ENCODE data around the gene PRR23C. TPM values are rescaled to one million over a fixed set of nuclear protein-coding genes. Genes with fewer than 3 reads are reported as not detected.

PRR23C gene
- total RNA-seq (2021; ENCODE audit: unreplicated experiment) (not detected), Bru-seq, nascent RNA (not detected), BruChase-seq, experiment 1, labeled RNA remaining after a 6-hour chase (not detected), BruChase-seq, experiment 2, labeled RNA remaining after a 2-hour chase (not detected)
- polyA plus RNA-seq (2012): not detected in 2 replicates
- long read RNA-seq: 0 reads

- DNase-seq (ENCODE audit: low read depth, low spot score): no peak
- RAD21 ChIA-PET (ENCODE audit: low non-redundant PET in 1 of 2, low total read pairs in 2 of 2, uncharacterized antibody in 2 of 2, unreplicated experiment in 2 of 2): no interaction called here
These were observed at the start of gene PRR23C for GRCh38 chr3:139044366-139045210. TSS of gene PRR23C (minus strand) at chr3:139044892. CDS start at chr3:139044620, 272 bp downstream.

GRCh38 chr3:139093840-139094239 lies 49.1 kb upstream of the PRR23C start:
- BruUV-seq (replicated peaks): no TSS peak
- POLR2A ChIA-PET: no interaction called here

More at GRCh38 chr3:139044366-139045210, at the start of gene PRR23C:
- Histone ChIP-seq H3K4me3 (replicated peaks in 1 of 2; ENCODE audit: low read depth in 1 of 2, low read length in 2 of 2) (no peak within 1 kb of the TSS), H3K9me3 (ENCODE audit: control insufficient read depth in 1 of 2, insufficient read depth in 1 of 2, low read depth in 1 of 2, low read length in 2 of 2) (no peaks in the 10 kb centered on the region), H3K9me2 (ENCODE audit: insufficient read depth) (no peaks in the 10 kb centered on the region), H4K20me1 (ENCODE audit: insufficient read depth) (no peaks in the 10 kb centered on the region), H3K27ac (ENCODE audit: low read depth, low read length) (no peak within 1 kb of the TSS), H2AFZ (ENCODE audit: low read depth, low read length, poor library complexity, severe bottlenecking) (no peak within 1 kb of the TSS), H3K4me1 (ENCODE audit: control insufficient read depth in 1 of 2, insufficient read depth in 2 of 2, low read length in 2 of 2) (no peaks in the 10 kb centered on the region), H3K36me3 (ENCODE audit: control insufficient read depth in 1 of 2, insufficient read depth in 2 of 2, low read length in 2 of 2) (no peaks in the 10 kb centered on the region), H3K9ac (ENCODE audit: low read length) (no peak within 1 kb of the TSS), H3K4me2 (ENCODE audit: low read length) (no peak within 1 kb of the TSS), H3K79me2 (ENCODE audit: insufficient read depth, low read length) (no peaks in the 10 kb centered on the region), H3K27me3 (ENCODE audit: insufficient read depth, low read length) (no peaks in the 10 kb centered on the region)
- TF ChIP-seq JUND (IDR thresholded peaks at IDR 0.05) (no peak), RAD21 (IDR thresholded peaks at IDR 0.05; ENCODE audit: low read depth) (no peak), MAX (IDR thresholded peaks at IDR 0.05) (no peak)
- intact Hi-C loops (cut with micrococcal nuclease): no loop called here
- POLR2A ChIA-PET: no interaction called here
- no peak; the same call in 1 of the 2 replicates for ATAC-seq
- CTCF ChIA-PET: no interaction called here
- no TSS peak for BruUV-seq (replicated peaks)

More at GRCh38 chr3:139093840-139094239, 49.1 kb upstream of the PRR23C start:
- Histone ChIP-seq H3K4me1 (ENCODE audit: control insufficient read depth in 1 of 2, insufficient read depth in 2 of 2, low read length in 2 of 2) (no peaks in the 10 kb centered on the region), H2AFZ (ENCODE audit: low read depth, low read length, poor library complexity, severe bottlenecking) (no peak overlapping the region), H3K4me2 (ENCODE audit: low read length) (no peak overlapping the region), H3K36me3 (ENCODE audit: control insufficient read depth in 1 of 2, insufficient read depth in 2 of 2, low read length in 2 of 2) (no peaks in the 10 kb centered on the region), H3K9me2 (ENCODE audit: insufficient read depth) (no peaks in the 10 kb centered on the region), H4K20me1 (ENCODE audit: insufficient read depth) (no peaks in the 10 kb centered on the region), H3K9me3 (ENCODE audit: control insufficient read depth in 1 of 2, insufficient read depth in 1 of 2, low read depth in 1 of 2, low read length in 2 of 2) (no peaks in the 10 kb centered on the region), H3K79me2 (ENCODE audit: insufficient read depth, low read length) (no peaks in the 10 kb centered on the region), H3K27me3 (ENCODE audit: insufficient read depth, low read length) (no peaks in the 10 kb centered on the region), H3K9ac (ENCODE audit: low read length) (no peak overlapping the region), H3K27ac (ENCODE audit: low read depth, low read length) (no peak overlapping the region), H3K4me3 (replicated peaks in 1 of 2; ENCODE audit: low read depth in 1 of 2, low read length in 2 of 2) (no peak overlapping the region)
- CTCF ChIA-PET: interaction anchor here (1.5 kb wide), 1 partner anchor 18 kb away, joined by 5 read pairs; no protein-coding TSS in a partner anchor
- no peak for ATAC-seq
- RAD21 ChIA-PET (ENCODE audit: low non-redundant PET in 1 of 2, low total read pairs in 2 of 2, uncharacterized antibody in 2 of 2, unreplicated experiment in 2 of 2): no interaction called here
- intact Hi-C loops (cut with micrococcal nuclease): no loop called here
- no peak for DNase-seq (ENCODE audit: low read depth, low spot score)
- TF ChIP-seq POLR2A (IDR thresholded peaks at IDR 0.05; ENCODE audit: borderline replicate concordance, extremely low read depth, insufficient read depth, insufficient read length): no peak
- TF ChIP-seq CBX3 (IDR thresholded peaks at IDR 0.05; ENCODE audit: low read depth): no peak
- TF ChIP-seq, protein P1, sequence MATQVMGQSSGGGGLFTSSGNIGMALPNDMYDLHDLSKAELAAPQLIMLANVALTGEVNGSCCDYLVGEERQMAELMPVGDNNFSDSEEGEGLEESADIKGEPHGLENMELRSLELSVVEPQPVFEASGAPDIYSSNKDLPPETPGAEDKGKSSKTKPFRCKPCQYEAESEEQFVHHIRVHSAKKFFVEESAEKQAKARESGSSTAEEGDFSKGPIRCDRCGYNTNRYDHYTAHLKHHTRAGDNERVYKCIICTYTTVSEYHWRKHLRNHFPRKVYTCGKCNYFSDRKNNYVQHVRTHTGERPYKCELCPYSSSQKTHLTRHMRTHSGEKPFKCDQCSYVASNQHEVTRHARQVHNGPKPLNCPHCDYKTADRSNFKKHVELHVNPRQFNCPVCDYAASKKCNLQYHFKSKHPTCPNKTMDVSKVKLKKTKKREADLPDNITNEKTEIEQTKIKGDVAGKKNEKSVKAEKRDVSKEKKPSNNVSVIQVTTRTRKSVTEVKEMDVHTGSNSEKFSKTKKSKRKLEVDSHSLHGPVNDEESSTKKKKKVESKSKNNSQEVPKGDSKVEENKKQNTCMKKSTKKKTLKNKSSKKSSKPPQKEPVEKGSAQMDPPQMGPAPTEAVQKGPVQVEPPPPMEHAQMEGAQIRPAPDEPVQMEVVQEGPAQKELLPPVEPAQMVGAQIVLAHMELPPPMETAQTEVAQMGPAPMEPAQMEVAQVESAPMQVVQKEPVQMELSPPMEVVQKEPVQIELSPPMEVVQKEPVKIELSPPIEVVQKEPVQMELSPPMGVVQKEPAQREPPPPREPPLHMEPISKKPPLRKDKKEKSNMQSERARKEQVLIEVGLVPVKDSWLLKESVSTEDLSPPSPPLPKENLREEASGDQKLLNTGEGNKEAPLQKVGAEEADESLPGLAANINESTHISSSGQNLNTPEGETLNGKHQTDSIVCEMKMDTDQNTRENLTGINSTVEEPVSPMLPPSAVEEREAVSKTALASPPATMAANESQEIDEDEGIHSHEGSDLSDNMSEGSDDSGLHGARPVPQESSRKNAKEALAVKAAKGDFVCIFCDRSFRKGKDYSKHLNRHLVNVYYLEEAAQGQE (IDR thresholded peaks at IDR 0.05; ENCODE audit: low read depth): no peak

Measured in HCT116 (cell line).